ENCODE measurements around the gene KRT20.

DNA sequence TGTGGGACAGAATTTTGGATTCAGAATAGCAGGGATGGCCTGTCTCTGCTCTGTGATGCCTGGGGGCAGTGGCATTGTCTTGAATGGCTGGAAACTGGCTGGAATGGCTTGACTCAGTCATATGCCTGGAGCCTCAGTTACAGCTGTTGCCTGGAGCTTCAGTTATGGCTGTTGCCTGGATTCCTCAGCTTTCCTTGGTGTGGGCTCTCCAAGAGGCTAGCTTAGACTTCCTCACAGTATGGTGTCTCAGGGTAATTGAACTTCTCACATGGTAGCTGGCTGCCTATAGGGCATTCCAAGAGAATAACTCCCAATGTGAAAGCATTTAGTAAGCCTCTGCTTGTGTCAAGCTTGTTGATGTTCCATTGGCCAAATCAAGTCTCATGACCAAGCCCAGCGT lies 31.3 kb upstream of the KRT20 start:
- TF ChIP-seq CTCF (IDR thresholded peaks at IDR 0.05): no peak
- no peak for TF ChIP-seq POLR2A (IDR thresholded peaks at IDR 0.05)
